GM12864 (cell line): ENCODE results near the gene GNAS-AS1.

Source experiments
- DNase-seq: peaks from one replicate; pipeline ENCODE4 v3.0.0-alpha.2; 2011; ENCODE audit warnings: low read depth
- H3K4me3 ChIP-seq: 2 replicates; pipeline ENCODE4 v1.5.1; 2011; ENCODE audit warnings: mild to moderate bottlenecking, low read depth, low read length, control low read depth
- CTCF ChIP-seq: IDR thresholded peaks from 2 replicates; pipeline ENCODE4 v1.5.1; 2011; ENCODE audit warnings: low read depth, mild to moderate bottlenecking, moderate library complexity, low read length, control low read depth, inconsistent platforms; ENCODE audit errors: missing control alignments

The GNAS-AS1 gene

GRCh38 chr20:58802061-58802460 lies 48.6 kb downstream of the GNAS-AS1 start:
- H3K4me3 ChIP-seq: no peak overlapping the region
- TF ChIP-seq CTCF: no peak
- DNase-seq: no peak

GRCh38 chr20:58800134-58800871 lies 50.4 kb downstream of the GNAS-AS1 start:
- DNase-seq: no peak

GRCh38 chr20:58797371-58798338 lies 53.0 kb downstream of the GNAS-AS1 start:
- no peak for TF ChIP-seq CTCF
- no peak overlapping the region for H3K4me3 ChIP-seq
- no peak for DNase-seq

More at GRCh38 chr20:58800134-58800871, 50.4 kb downstream of the GNAS-AS1 start:
- TF ChIP-seq CTCF: no peak
- H3K4me3 ChIP-seq: no peak overlapping the region

- H3K4me3 ChIP-seq: no peak overlapping the region
- DNase-seq: no peak
- TF ChIP-seq CTCF: no peak
These were observed 54.8 kb downstream of the GNAS-AS1 start for GRCh38 chr20:58795923-58796245.

- DNase-seq: no peak
- TF ChIP-seq CTCF: no peak
- no peak overlapping the region for H3K4me3 ChIP-seq
These were observed 55.4 kb downstream of the GNAS-AS1 start for GRCh38 chr20:58795181-58795922.

- no peak for TF ChIP-seq CTCF
- no peak for DNase-seq
These were observed 56.1 kb downstream of the GNAS-AS1 start for GRCh38 chr20:58794510-58795180.

More at GRCh38 chr20:58794510-58795180, 56.1 kb downstream of the GNAS-AS1 start:
- no peak overlapping the region for H3K4me3 ChIP-seq
